NCI-H1436 treated with DMSO at 0.1 percent for 48 hours (cell line): ENCODE data around the gene CLCN1.

Source experiments
- DNase-seq: peaks from one replicate; lab custom pipeline; 2025; lab: John Stamatoyannopoulos, UW

The CLCN1 gene

DNA sequence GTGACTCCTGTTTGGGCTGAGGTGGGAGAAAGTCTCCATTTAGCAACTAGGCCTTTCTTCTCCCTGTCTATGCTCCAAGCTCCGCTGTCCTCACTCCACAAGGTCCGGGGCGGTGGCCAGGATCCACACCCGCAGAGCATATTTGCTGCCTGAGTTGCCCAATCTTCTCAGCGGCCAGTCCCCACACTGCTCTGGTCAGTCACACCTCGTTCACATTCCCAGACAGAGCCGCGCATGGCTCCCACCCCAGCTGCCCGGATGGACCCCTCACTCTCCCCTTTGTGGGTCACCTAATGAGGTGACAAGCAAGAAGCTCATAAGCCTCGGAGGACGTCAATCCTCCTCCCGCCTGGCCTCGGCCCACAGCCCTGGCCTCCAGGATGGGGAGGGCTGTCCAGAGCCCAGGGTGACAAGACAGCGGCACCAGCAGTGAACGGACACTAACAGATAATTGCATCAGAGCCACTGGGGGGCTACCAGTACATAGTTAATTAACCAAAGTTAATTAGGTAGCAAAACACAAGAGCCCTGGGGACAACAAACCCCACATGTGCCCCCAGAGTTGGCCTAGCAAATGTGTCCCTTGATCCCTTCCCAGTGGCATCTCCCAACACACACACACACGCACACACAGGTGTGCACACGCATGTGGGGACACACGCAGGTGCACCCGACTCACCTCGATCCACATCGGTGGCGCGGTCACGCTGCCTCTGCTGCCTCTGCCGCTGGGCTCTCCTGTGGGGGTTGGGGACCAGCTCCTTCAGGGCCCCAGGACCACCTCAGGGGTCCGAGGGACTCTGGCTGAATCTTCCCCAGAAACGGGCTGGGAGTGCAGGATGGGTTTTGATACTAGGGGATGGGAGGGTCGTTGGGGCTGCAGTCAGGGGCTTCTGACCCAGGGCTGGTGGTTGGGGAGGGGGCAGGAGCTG, 81.0 kb downstream of the CLCN1 start:
- no peak for DNase-seq

DNA sequence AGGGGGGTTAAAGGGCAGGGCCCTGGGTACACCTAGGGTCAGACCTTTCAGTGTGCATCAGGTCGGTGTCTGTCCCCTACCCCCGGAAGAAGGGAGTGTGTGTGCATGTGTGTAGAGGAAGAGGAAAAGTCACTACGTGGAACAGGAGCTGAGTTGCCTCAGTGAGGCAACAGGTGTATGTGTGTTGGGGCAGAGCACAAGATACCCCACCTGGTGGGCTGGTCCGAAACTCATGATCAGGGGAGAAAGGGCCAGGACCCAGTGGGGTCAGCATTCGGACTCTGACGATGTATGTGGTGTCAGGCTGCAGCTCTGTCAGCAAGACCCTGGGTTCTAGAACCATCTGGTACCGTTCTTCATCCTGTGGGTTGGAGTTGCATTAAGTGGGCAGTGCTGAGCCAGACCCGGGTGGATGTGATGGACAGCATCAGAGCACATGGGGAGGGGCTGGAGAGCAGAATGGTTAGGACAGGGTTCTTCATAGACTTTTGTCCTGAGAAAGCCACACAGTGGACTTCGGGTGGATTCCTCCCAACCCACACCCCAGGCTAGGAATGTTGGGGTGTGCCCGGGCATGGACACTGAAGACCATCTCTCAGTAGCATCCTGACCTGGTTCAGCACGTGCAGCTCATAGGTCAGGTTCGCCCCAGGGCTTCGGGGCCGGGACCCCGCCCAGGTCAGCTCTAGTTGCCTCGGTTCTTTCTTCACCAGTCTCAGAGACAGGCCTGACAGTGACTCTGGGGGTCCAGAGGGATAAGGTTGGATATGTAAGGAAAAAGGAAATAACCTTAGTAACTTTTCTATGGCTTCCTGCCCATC, 82.0 kb downstream of the CLCN1 start:
- no peak for DNase-seq

DNA sequence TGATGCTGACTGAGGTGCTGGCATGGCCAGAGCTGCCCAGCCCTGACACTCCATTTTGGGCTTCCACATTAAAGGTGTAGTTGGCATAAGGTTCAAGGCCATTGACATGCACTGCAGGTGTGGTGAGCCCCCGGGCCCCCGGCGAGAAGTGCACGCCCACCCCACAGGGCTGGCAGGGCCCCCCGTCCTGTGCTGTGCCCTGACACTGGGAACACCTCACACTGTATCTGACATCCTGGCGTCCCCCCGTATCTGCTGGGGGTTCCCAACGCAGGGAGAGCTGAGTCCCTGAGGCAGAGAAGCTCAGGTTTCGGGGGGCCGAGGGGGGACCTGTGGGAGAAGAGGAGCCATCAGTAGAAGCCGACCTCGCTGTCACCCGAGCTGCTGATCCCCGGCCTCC, 82.7 kb downstream of the CLCN1 start:
- no peak for DNase-seq

DNA sequence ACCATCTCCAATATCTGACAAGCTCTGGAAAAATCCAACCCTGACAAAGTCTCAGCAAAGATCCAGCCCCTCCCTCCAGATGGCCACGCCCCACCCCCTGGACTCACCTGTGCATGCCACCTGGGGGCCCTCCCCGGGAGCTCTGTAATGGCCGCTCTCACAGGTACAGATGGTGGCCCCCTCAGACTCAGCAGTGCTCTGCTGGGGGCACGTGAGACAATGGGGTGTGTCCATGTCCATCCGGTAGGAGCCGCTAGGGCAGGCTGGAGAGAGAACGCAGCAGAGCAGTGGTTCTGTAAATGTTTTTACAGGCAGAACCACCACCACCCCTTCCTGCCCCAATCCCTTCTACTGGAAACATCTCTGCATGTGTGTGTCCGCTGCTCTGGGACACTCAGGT, 83.2 kb downstream of the CLCN1 start:
- DNase-seq, result no peak

DNA sequence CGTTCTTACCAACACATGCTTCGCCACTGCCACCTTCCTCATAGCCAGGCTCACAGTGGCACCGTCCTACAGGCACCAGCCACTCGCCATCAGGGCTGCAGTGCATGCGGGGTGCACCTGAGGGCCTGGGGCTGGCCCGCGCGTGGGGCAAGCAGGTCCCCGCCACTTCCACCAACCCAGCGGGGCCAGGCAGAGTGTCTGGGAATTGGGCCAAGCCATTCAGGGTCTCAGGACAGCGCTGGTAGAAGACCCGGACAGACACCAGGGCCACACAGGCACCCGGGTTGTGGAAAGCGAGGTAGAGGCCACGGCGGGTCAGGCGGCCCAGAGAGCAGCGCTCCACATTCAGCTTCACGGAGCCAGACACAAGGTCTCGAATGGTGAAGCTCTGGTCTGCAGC, 83.7 kb downstream of the CLCN1 start:
- no peak for DNase-seq

DNA sequence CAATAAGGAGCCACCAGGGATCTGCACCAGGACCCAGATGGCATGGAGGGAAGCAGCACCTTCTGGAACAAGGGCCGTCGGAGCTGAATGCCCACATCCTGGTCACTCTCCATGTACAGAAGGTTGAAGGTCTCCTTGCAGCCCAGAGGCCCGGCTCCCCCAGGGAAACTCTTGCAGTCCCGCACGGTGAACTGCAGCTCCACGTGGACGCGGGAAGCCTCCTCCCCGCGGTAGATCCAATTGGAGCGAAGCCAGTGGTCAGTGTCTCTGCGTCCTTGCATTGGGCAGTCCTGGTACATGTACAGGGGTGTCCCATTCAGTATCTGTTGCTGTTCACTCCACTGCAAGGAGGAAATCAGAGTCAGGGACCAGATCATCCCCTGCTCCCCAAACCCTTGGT, 85.4 kb downstream of the CLCN1 start:
- DNase-seq, result no peak
